ENCODE data around the gene TXLNB.

Gene TXLNB

GRCh38 chr6:139291813-139292619 is at the start of gene TXLNB:
Gene TXLNB (minus strand): TSS chr6:139291998. CDS start chr6:139288899, 3,099 bp downstream.
- DNase-seq, result peak; percentile 97
- in situ Hi-C loops (cut with MboI; ENCODE audit: low pct_unique_long_range_greater_than_20kb, low sequenced_read_pairs), result no loop called here

GRCh38 chr6:139341060-139341459 is 49.3 kb upstream of the TXLNB start:
- in situ Hi-C loops (cut with MboI; ENCODE audit: low pct_unique_long_range_greater_than_20kb, low sequenced_read_pairs), result no loop called here

GRCh38 chr6:139338795-139339194 is 47.0 kb upstream of the TXLNB start:
- in situ Hi-C loops (cut with MboI; ENCODE audit: low pct_unique_long_range_greater_than_20kb, low sequenced_read_pairs), result no loop called here
- DNase-seq, result peak; percentile 82

More at GRCh38 chr6:139341060-139341459, 49.3 kb upstream of the TXLNB start:
- DNase-seq, result no peak

GRCh38 chr6:139337830-139338229 is 46.0 kb upstream of the TXLNB start:
- peak; percentile 71 for DNase-seq
- in situ Hi-C loops (cut with MboI; ENCODE audit: low pct_unique_long_range_greater_than_20kb, low sequenced_read_pairs), result no loop called here

- no peak for DNase-seq
- in situ Hi-C loops (cut with MboI; ENCODE audit: low pct_unique_long_range_greater_than_20kb, low sequenced_read_pairs), result no loop called here
These were observed 45.2 kb upstream of the TXLNB start for GRCh38 chr6:139337001-139337400.

- in situ Hi-C loops (cut with MboI; ENCODE audit: low pct_unique_long_range_greater_than_20kb, low sequenced_read_pairs), result no loop called here
These were observed 44.7 kb upstream of the TXLNB start for GRCh38 chr6:139336488-139336887.

GRCh38 chr6:139335447-139336210 is 43.8 kb upstream of the TXLNB start:
- no peak for DNase-seq
- in situ Hi-C loops (cut with MboI; ENCODE audit: low pct_unique_long_range_greater_than_20kb, low sequenced_read_pairs), result no loop called here

More at GRCh38 chr6:139336488-139336887, 44.7 kb upstream of the TXLNB start:
- no peak for DNase-seq

GRCh38 chr6:139334806-139335446 is 43.1 kb upstream of the TXLNB start:
- in situ Hi-C loops (cut with MboI; ENCODE audit: low pct_unique_long_range_greater_than_20kb, low sequenced_read_pairs), result no loop called here
- no peak for DNase-seq

GRCh38 chr6:139330826-139331500 is 39.2 kb upstream of the TXLNB start:
- DNase-seq, result no peak
- in situ Hi-C loops (cut with MboI; ENCODE audit: low pct_unique_long_range_greater_than_20kb, low sequenced_read_pairs), result no loop called here

GRCh38 chr6:139330306-139330705 is 38.5 kb upstream of the TXLNB start:
- no peak for DNase-seq
- in situ Hi-C loops (cut with MboI; ENCODE audit: low pct_unique_long_range_greater_than_20kb, low sequenced_read_pairs), result no loop called here

GRCh38 chr6:139329224-139329623 is 37.4 kb upstream of the TXLNB start:
- in situ Hi-C loops (cut with MboI; ENCODE audit: low pct_unique_long_range_greater_than_20kb, low sequenced_read_pairs), result no loop called here
- DNase-seq, result no peak

GRCh38 chr6:139327038-139327437 is 35.2 kb upstream of the TXLNB start:
- DNase-seq, result no peak
- in situ Hi-C loops (cut with MboI; ENCODE audit: low pct_unique_long_range_greater_than_20kb, low sequenced_read_pairs), result no loop called here

GRCh38 chr6:139325686-139326085 is 33.9 kb upstream of the TXLNB start:
- no peak for DNase-seq
- in situ Hi-C loops (cut with MboI; ENCODE audit: low pct_unique_long_range_greater_than_20kb, low sequenced_read_pairs), result no loop called here

- in situ Hi-C loops (cut with MboI; ENCODE audit: low pct_unique_long_range_greater_than_20kb, low sequenced_read_pairs), result no loop called here
- peak; percentile 88 for DNase-seq
These were observed 33.3 kb upstream of the TXLNB start for GRCh38 chr6:139325125-139325524.

GRCh38 chr6:139324301-139324555 is 32.4 kb upstream of the TXLNB start:
- no peak for DNase-seq
- in situ Hi-C loops (cut with MboI; ENCODE audit: low pct_unique_long_range_greater_than_20kb, low sequenced_read_pairs), result no loop called here

GRCh38 chr6:139323511-139324300 is 31.9 kb upstream of the TXLNB start:
- DNase-seq, result peak; percentile 99
- in situ Hi-C loops (cut with MboI; ENCODE audit: low pct_unique_long_range_greater_than_20kb, low sequenced_read_pairs), result no loop called here

- in situ Hi-C loops (cut with MboI; ENCODE audit: low pct_unique_long_range_greater_than_20kb, low sequenced_read_pairs), result no loop called here
- no peak for DNase-seq
These were observed 28.3 kb upstream of the TXLNB start for GRCh38 chr6:139320081-139320480.

GRCh38 chr6:139316622-139317317 is 25.0 kb upstream of the TXLNB start:
- DNase-seq, result no peak
- in situ Hi-C loops (cut with MboI; ENCODE audit: low pct_unique_long_range_greater_than_20kb, low sequenced_read_pairs), result no loop called here

All from KBM-7 (cell line).